ENCODE data around the gene PCNA. TPM values are rescaled to one million over a fixed set of nuclear protein-coding genes. Genes with fewer than 3 reads are reported as not detected.

Gene PCNA
- total and polyA plus RNA-seq, 9 of the 15 experiments (the other 6 are each of a cell fraction or from before 2014, with no cell fraction given): 213 to 390 (median 291) TPM

GRCh38 chr20:5114403-5114802 is 5.4 kb downstream of the PCNA start:
- ATAC-seq: no peak
- no peak overlapping the region for H3K9ac ChIP-seq (ENCODE audit: insufficient read depth in 1 of 2, low read depth in 2 of 2, low read length in 2 of 2)
- FAIRE-seq: no peak
- in situ Hi-C loops (cut with MboI): no loop called here
- H3K9me1 ChIP-seq (ENCODE audit: control insufficient read depth, insufficient read depth, low read length): no peaks in the 10 kb centered on the region
- no peak overlapping the region for H3K4me2 ChIP-seq (ENCODE audit: insufficient read depth, low read length)
- no peak overlapping the region for H2AFZ ChIP-seq (ENCODE audit: low read depth, low read length)
- peaks cover 6 to 12% of the 10 kb centered on the region in 2 experiments; a peak in 4 of 5 replicates for H3K4me1 ChIP-seq (replicated peaks in 1 of 2; ENCODE audit: control insufficient read depth in 2 of 2, insufficient read depth in 2 of 2, low read length in 2 of 2)
- H3K27me3 ChIP-seq (ENCODE audit: control insufficient read depth in 2 of 2, insufficient read depth in 2 of 2, low read length in 2 of 2): no peaks in the 10 kb centered on the region
- no TSS peak for BruUV-seq (replicated peaks)
- H3K36me3 ChIP-seq (ENCODE audit: control insufficient read depth, insufficient read depth, low read length): peaks cover 69% of the 10 kb centered on the region
- POLR2A ChIA-PET: interaction anchor here (0.6 to 0.9 kb wide), 3 partner anchors 8 to 352 kb away, joined by 3 to 4 read pairs (median 4); no protein-coding TSS in a partner anchor
- WGBS (ENCODE audit: insufficient coverage, low coverage, missing lambda C conversion rate): 6% methylated on average over 3 of the region's 3 CpGs
- intact Hi-C loops (cut with micrococcal nuclease): no loop called here
- H3K9me3 ChIP-seq (replicated peaks; ENCODE audit: control insufficient read depth, insufficient read depth, low read depth, low read length): no peaks in the 10 kb centered on the region
- DNase-seq (ENCODE audit: extremely low read depth in 1 of 4, low spot score in 3 of 4): no peak
- no peak overlapping the region for H3K4me3 ChIP-seq
- no peak for TF ChIP-seq ARID2 (IDR thresholded peaks at IDR 0.05)
- CTCF ChIA-PET (ENCODE audit: low intra/inter-chr PET ratio): no interaction called here
- H3K79me2 ChIP-seq (ENCODE audit: control insufficient read depth, insufficient read depth, low read length): peaks cover 55% of the 10 kb centered on the region
- H4K20me1 ChIP-seq (replicated peaks; ENCODE audit: control insufficient read depth, insufficient read depth, low read length): peaks cover 11% of the 10 kb centered on the region
- peak overlapping the region; percentile 4; the same call in 1 of the 3 replicates for H3K27ac ChIP-seq (ENCODE audit: extremely low read depth, low read depth, low read length)

- H3K36me3 ChIP-seq (ENCODE audit: control insufficient read depth, insufficient read depth, low read length): peaks cover 74% of the 10 kb centered on the region
Observed at GRCh38 chr20:5113615-5113986, 6.2 kb downstream of the PCNA start.

More at GRCh38 chr20:5113615-5113986, 6.2 kb downstream of the PCNA start:
- intact Hi-C loops (cut with micrococcal nuclease) (no loop called here), in situ Hi-C loops (cut with MboI) (no loop called here)
- H4K20me1 ChIP-seq (replicated peaks; ENCODE audit: control insufficient read depth, insufficient read depth, low read length): peaks cover 5% of the 10 kb centered on the region
- no peaks in the 10 kb centered on the region for H3K9me1 ChIP-seq (ENCODE audit: control insufficient read depth, insufficient read depth, low read length)
- H2AFZ ChIP-seq (ENCODE audit: low read depth, low read length): peak overlapping the region; percentile 90
- no peak for FAIRE-seq
- peak overlapping the region; percentile 91 for H3K27ac ChIP-seq (ENCODE audit: extremely low read depth, low read depth, low read length)
- DNase-seq (ENCODE audit: extremely low read depth in 1 of 4, low spot score in 3 of 4): no peak
- ChIA-PET POLR2A (no interaction called here), CTCF (ENCODE audit: low intra/inter-chr PET ratio) (no interaction called here)
- peak overlapping the region; percentile 91 to 94 for H3K9ac ChIP-seq (ENCODE audit: insufficient read depth in 1 of 2, low read depth in 2 of 2, low read length in 2 of 2)
- H3K4me2 ChIP-seq (ENCODE audit: insufficient read depth, low read length): peak overlapping the region; percentile 97
- peak overlapping the region; percentile 96 for H3K4me3 ChIP-seq
- H3K27me3 ChIP-seq (ENCODE audit: control insufficient read depth in 2 of 2, insufficient read depth in 2 of 2, low read length in 2 of 2): no peaks in the 10 kb centered on the region
- peak; percentile 25 for ATAC-seq
- 0% methylated on average over 3 of the region's 3 CpGs for WGBS (ENCODE audit: insufficient coverage, low coverage, missing lambda C conversion rate)
- TF ChIP-seq, protein P1, sequence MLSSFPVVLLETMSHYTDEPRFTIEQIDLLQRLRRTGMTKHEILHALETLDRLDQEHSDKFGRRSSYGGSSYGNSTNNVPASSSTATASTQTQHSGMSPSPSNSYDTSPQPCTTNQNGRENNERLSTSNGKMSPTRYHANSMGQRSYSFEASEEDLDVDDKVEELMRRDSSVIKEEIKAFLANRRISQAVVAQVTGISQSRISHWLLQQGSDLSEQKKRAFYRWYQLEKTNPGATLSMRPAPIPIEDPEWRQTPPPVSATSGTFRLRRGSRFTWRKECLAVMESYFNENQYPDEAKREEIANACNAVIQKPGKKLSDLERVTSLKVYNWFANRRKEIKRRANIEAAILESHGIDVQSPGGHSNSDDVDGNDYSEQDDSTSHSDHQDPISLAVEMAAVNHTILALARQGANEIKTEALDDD (IDR thresholded peaks at IDR 0.05): 0 out of 2 replicates have a peak, but pooled peaks have one; percentile 48
- TF ChIP-seq ATF6 (CRISPR knock-in tag; IDR thresholded peaks at IDR 0.05): no peak
- no peak for TF ChIP-seq ZNF384 (IDR thresholded peaks at IDR 0.05; ENCODE audit: low read depth, low read length)
- no TSS peak for BruUV-seq (replicated peaks)
- H3K9me3 ChIP-seq (replicated peaks; ENCODE audit: control insufficient read depth, insufficient read depth, low read depth, low read length): no peaks in the 10 kb centered on the region
- H3K4me1 ChIP-seq (replicated peaks in 1 of 2; ENCODE audit: control insufficient read depth in 2 of 2, insufficient read depth in 2 of 2, low read length in 2 of 2): peaks cover 6 to 10% of the 10 kb centered on the region in 2 experiments; a peak in 4 of 5 replicates
- H3K79me2 ChIP-seq (ENCODE audit: control insufficient read depth, insufficient read depth, low read length): peaks cover 47% of the 10 kb centered on the region

Data from K562 (cell line).